ENCODE results near the gene FGD2. TPM values are rescaled to one million over a fixed set of nuclear protein-coding genes. Genes with fewer than 3 reads are reported as not detected.

Gene FGD2
- total and polyA plus RNA-seq, 2 donors (not counting 1 experiment from before 2014, with no cell fraction given), result 352 to 682 TPM

- Histone ChIP-seq H3K9ac (ENCODE audit: low read length) (no peak overlapping the region), H3K9me3 (ENCODE audit: control extremely low read depth in 1 of 3, control insufficient read depth in 2 of 3, insufficient read depth in 1 of 3, low read length in 2 of 3) (no peaks in the 10 kb centered on the region), H3K79me2 (ENCODE audit: control insufficient read depth, insufficient read depth, low read length) (no peaks in the 10 kb centered on the region), H3K27me3 (replicated peaks in 1 of 4; ENCODE audit: control extremely low read depth in 1 of 4, control insufficient read depth in 3 of 4, insufficient read depth in 4 of 4, low read length in 3 of 4) (no peaks in the 10 kb centered on the region), H3K4me3 (ENCODE audit: control extremely low read depth in 1 of 5, extremely low read depth in 1 of 5, insufficient read depth in 1 of 5, low read depth in 2 of 5, low read length in 4 of 5) (no peak overlapping the region), H3K27ac (ENCODE audit: low read length in 2 of 2) (no peak overlapping the region), H3K4me1 (ENCODE audit: control insufficient read depth in 2 of 2, insufficient read depth in 2 of 2, low read length in 2 of 2) (peaks cover 0 to 9% of the 10 kb centered on the region in 2 donors), H2AFZ (ENCODE audit: insufficient read depth, low read depth, low read length, poor library complexity, severe bottlenecking) (no peak overlapping the region), H3K4me2 (replicated peaks; ENCODE audit: low read depth, low read length, poor library complexity, severe bottlenecking) (no peak overlapping the region), H4K20me1 (ENCODE audit: control insufficient read depth, insufficient read depth, low read length, poor library complexity, severe bottlenecking) (peaks cover 18% of the 10 kb centered on the region), H3K36me3 (replicated peaks in 1 of 2; ENCODE audit: control extremely low read depth in 1 of 2, control insufficient read depth in 1 of 2, extremely low read depth in 1 of 2, insufficient read depth in 2 of 2, low read length in 1 of 2) (peaks cover 9 to 55% of the 10 kb centered on the region in 2 experiments)
- no peak overlapping the region for H3K4me3 Mint-ChIP-seq
- ChIA-PET POLR2A (interaction anchor here (0.7 to 1.0 kb wide), 3 partner anchors 13 to 31 kb away, joined by 4 to 5 read pairs (median 4); no protein-coding TSS in a partner anchor), CTCF (interaction anchor here (22.0 kb wide), 1 partner anchor 15 kb away, joined by 430 read pairs; no protein-coding TSS in a partner anchor)
- TF ChIP-seq, protein P1, sequence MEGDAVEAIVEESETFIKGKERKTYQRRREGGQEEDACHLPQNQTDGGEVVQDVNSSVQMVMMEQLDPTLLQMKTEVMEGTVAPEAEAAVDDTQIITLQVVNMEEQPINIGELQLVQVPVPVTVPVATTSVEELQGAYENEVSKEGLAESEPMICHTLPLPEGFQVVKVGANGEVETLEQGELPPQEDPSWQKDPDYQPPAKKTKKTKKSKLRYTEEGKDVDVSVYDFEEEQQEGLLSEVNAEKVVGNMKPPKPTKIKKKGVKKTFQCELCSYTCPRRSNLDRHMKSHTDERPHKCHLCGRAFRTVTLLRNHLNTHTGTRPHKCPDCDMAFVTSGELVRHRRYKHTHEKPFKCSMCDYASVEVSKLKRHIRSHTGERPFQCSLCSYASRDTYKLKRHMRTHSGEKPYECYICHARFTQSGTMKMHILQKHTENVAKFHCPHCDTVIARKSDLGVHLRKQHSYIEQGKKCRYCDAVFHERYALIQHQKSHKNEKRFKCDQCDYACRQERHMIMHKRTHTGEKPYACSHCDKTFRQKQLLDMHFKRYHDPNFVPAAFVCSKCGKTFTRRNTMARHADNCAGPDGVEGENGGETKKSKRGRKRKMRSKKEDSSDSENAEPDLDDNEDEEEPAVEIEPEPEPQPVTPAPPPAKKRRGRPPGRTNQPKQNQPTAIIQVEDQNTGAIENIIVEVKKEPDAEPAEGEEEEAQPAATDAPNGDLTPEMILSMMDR (IDR thresholded peaks at IDR 0.05), result no peak
- TF ChIP-seq EZH2 (IDR thresholded peaks at IDR 0.05; ENCODE audit: borderline replicate concordance, insufficient read depth, low read depth, low read length, poor library complexity, severe bottlenecking), result no peak
- ATAC-seq (ENCODE audit: low read depth) (no peak), DNase-seq (no peak)
- H3K9me3 Mint-ChIP-seq (ENCODE audit: insufficient read depth), result no peaks in the 10 kb centered on the region
- H3K27me3 Mint-ChIP-seq, result no peaks in the 10 kb centered on the region
- H3K4me1 Mint-ChIP-seq, result peaks cover 30% of the 10 kb centered on the region
- H3K27ac Mint-ChIP-seq, result peak overlapping the region; percentile 32
- intact Hi-C loops (cut with micrococcal nuclease), result no loop called here
- WGBS (ENCODE audit: insufficient coverage), result 85% methylated on average over 6 of the region's 12 CpGs
Observed at GRCh38 chr6:37036146-37036545, 30.7 kb downstream of the FGD2 start.

- ATAC-seq (ENCODE audit: low read depth) (no peak), DNase-seq (no peak)
- Histone ChIP-seq H3K79me2 (ENCODE audit: control insufficient read depth, insufficient read depth, low read length) (no peaks in the 10 kb centered on the region), H3K9ac (ENCODE audit: low read length) (no peak overlapping the region), H4K20me1 (ENCODE audit: control insufficient read depth, insufficient read depth, low read length, poor library complexity, severe bottlenecking) (peaks cover 11% of the 10 kb centered on the region), H3K4me1 (ENCODE audit: control insufficient read depth in 2 of 2, insufficient read depth in 2 of 2, low read length in 2 of 2) (peaks cover 0 to 9% of the 10 kb centered on the region in 2 donors), H3K36me3 (replicated peaks in 1 of 2; ENCODE audit: control extremely low read depth in 1 of 2, control insufficient read depth in 1 of 2, extremely low read depth in 1 of 2, insufficient read depth in 2 of 2, low read length in 1 of 2) (peaks cover 7 to 34% of the 10 kb centered on the region in 2 experiments), H3K27me3 (replicated peaks in 1 of 4; ENCODE audit: control extremely low read depth in 1 of 4, control insufficient read depth in 3 of 4, insufficient read depth in 4 of 4, low read length in 3 of 4) (no peaks in the 10 kb centered on the region), H3K4me3 (ENCODE audit: control extremely low read depth in 1 of 5, extremely low read depth in 1 of 5, insufficient read depth in 1 of 5, low read depth in 2 of 5, low read length in 4 of 5) (no peak overlapping the region), H3K4me2 (replicated peaks; ENCODE audit: low read depth, low read length, poor library complexity, severe bottlenecking) (no peak overlapping the region), H3K27ac (ENCODE audit: low read length in 2 of 2) (no peak overlapping the region), H3K9me3 (ENCODE audit: control extremely low read depth in 1 of 3, control insufficient read depth in 2 of 3, insufficient read depth in 1 of 3, low read length in 2 of 3) (no peaks in the 10 kb centered on the region), H2AFZ (ENCODE audit: insufficient read depth, low read depth, low read length, poor library complexity, severe bottlenecking) (no peak overlapping the region)
- TF ChIP-seq EZH2 (IDR thresholded peaks at IDR 0.05; ENCODE audit: borderline replicate concordance, insufficient read depth, low read depth, low read length, poor library complexity, severe bottlenecking), result no peak
- TF ChIP-seq, protein P1 (IDR thresholded peaks at IDR 0.05), result no peak
- WGBS (ENCODE audit: insufficient coverage), result 87% methylated on average over 7 of the region's 13 CpGs
- POLR2A ChIA-PET, result interaction anchor here (0.7 kb wide), 2 partner anchors 13 to 17 kb away, joined by 3 to 6 read pairs; no protein-coding TSS in a partner anchor
- intact Hi-C loops (cut with micrococcal nuclease), result no loop called here
- Mint-ChIP-seq H3K4me3 (no peak overlapping the region), H3K9me3 (ENCODE audit: insufficient read depth) (no peaks in the 10 kb centered on the region), H3K4me1 (peaks cover 25% of the 10 kb centered on the region), H3K27ac (peak overlapping the region; percentile 76), H3K27me3 (no peaks in the 10 kb centered on the region)
- CTCF ChIA-PET, result interaction anchor here (0.8 to 22.0 kb wide), 6 partner anchors 13 to 172 kb away, joined by 3 to 430 read pairs (median 3); no protein-coding TSS in a partner anchor
Observed at GRCh38 chr6:37038292-37039198, 33.1 kb downstream of the FGD2 start.
